HEK293 (cell line): Measurements from ENCODE around the gene SULT1A2.

Experiments
- BCL11A ChIP-seq: fragments of 450-650 bp; formaldehyde crosslinking; IDR thresholded peaks from 2 replicates; pipeline ENCODE4 v1.5.1; 2016; ENCODE audit warnings: low read depth, missing biosample characterization, missing genetic modification characterization
- BCL6B ChIP-seq: fragments of 450-650 bp; formaldehyde crosslinking; IDR thresholded peaks from 2 replicates; pipeline ENCODE4 v1.5.1; 2017; ENCODE audit warnings: missing biosample characterization, missing genetic modification characterization
- GFI1B ChIP-seq: fragments of 450-650 bp; formaldehyde crosslinking; IDR thresholded peaks from 2 replicates; pipeline ENCODE4 v1.5.1; 2016; ENCODE audit warnings: missing biosample characterization, missing genetic modification characterization
- HOXC10 ChIP-seq: sonication (generic); formaldehyde crosslinking; IDR thresholded peaks from 2 replicates; pipeline ENCODE4 v1.8.1; 2023; ENCODE audit warnings: mild to moderate bottlenecking, missing genetic modification reagents
- SCRT2 ChIP-seq: fragments of 450-650 bp; formaldehyde crosslinking; IDR thresholded peaks from 2 replicates; pipeline ENCODE4 v1.5.1; 2016; ENCODE audit warnings: missing biosample characterization, missing genetic modification characterization
- TRIM28 ChIP-seq: IDR thresholded peaks from 2 replicates; pipeline ENCODE4 v1.6.1; 2011; ENCODE audit warnings: low read length, control low read depth, borderline replicate concordance
- ZBTB1 ChIP-seq: fragments of 450-650 bp; formaldehyde crosslinking; IDR thresholded peaks from 2 replicates; pipeline ENCODE4 v1.5.1; 2016; ENCODE audit warnings: missing biosample characterization, missing genetic modification characterization
- ZBTB11 ChIP-seq: fragments of 450-650 bp; formaldehyde crosslinking; conservative IDR thresholded peaks from 2 replicates; pipeline ENCODE4 v1.5.1; 2016; ENCODE audit warnings: low read depth, missing biosample characterization, missing genetic modification characterization
- ZBTB17 ChIP-seq: fragments of 450-650 bp; formaldehyde crosslinking; IDR thresholded peaks from 2 replicates; pipeline ENCODE4 v1.5.1; 2016; ENCODE audit warnings: missing biosample characterization, missing genetic modification characterization
- ZEB2 ChIP-seq: fragments of 450-650 bp; formaldehyde crosslinking; IDR thresholded peaks from 2 replicates; pipeline ENCODE4 v1.5.1; 2016; ENCODE audit warnings: missing biosample characterization, missing genetic modification characterization
- ZNF10 ChIP-seq: fragments of 450-650 bp; formaldehyde crosslinking; IDR thresholded peaks from 2 replicates; pipeline ENCODE4 v1.5.1; 2017; ENCODE audit warnings: missing biosample characterization, missing genetic modification characterization
- ZNF112 ChIP-seq: fragments of 450-650 bp; formaldehyde crosslinking; IDR thresholded peaks from 2 replicates; pipeline ENCODE4 v1.5.0; 2017; ENCODE audit warnings: missing biosample characterization, missing genetic modification characterization
- ZNF121 ChIP-seq: fragments of 450-650 bp; formaldehyde crosslinking; IDR thresholded peaks from 2 replicates; pipeline ENCODE4 v1.5.1; 2016; ENCODE audit warnings: missing biosample characterization, missing genetic modification characterization
- ZNF132 ChIP-seq: fragments of 450-650 bp; formaldehyde crosslinking; IDR thresholded peaks from 2 replicates; pipeline ENCODE4 v1.5.1; 2017; ENCODE audit warnings: missing biosample characterization, missing genetic modification characterization, borderline replicate concordance
- ZNF155 ChIP-seq: fragments of 450-650 bp; formaldehyde crosslinking; IDR thresholded peaks from 2 replicates; pipeline ENCODE4 v1.5.1; 2016; ENCODE audit warnings: missing biosample characterization, missing genetic modification characterization
- ZNF157 ChIP-seq: fragments of 450-650 bp; formaldehyde crosslinking; IDR thresholded peaks from 2 replicates; pipeline ENCODE4 v1.5.1; 2016; ENCODE audit warnings: missing biosample characterization, missing genetic modification characterization
- ZNF266 ChIP-seq: fragments of 450-650 bp; formaldehyde crosslinking; IDR thresholded peaks from 2 replicates; pipeline ENCODE4 v1.5.1; 2016; ENCODE audit warnings: missing biosample characterization, missing genetic modification characterization, low read depth
- ZNF280D ChIP-seq: fragments of 450-650 bp; formaldehyde crosslinking; IDR thresholded peaks from 2 replicates; pipeline ENCODE4 v1.5.1; 2016; ENCODE audit warnings: missing biosample characterization, missing genetic modification characterization
- ZNF48 ChIP-seq: fragments of 450-650 bp; formaldehyde crosslinking; IDR thresholded peaks from 2 replicates; pipeline ENCODE4 v1.5.1; 2016; ENCODE audit warnings: missing biosample characterization, missing genetic modification characterization
- ZNF530 ChIP-seq: fragments of 450-650 bp; formaldehyde crosslinking; IDR thresholded peaks from 2 replicates; pipeline ENCODE4 v1.5.1; 2016; ENCODE audit warnings: low read depth, missing biosample characterization, missing genetic modification characterization
- ZNF549 ChIP-seq: fragments of 450-650 bp; IDR thresholded peaks from 2 replicates; pipeline ENCODE4 v1.5.1; 2018; ENCODE audit warnings: missing biosample characterization, missing genetic modification characterization, mild to moderate bottlenecking, inconsistent platforms, moderate library complexity
- ZNF558 ChIP-seq: fragments of 450-650 bp; formaldehyde crosslinking; IDR thresholded peaks from 2 replicates; pipeline ENCODE4 v1.5.1; 2016; ENCODE audit warnings: missing biosample characterization, missing genetic modification characterization
- ZNF571 ChIP-seq: fragments of 450-650 bp; formaldehyde crosslinking; IDR thresholded peaks from 2 replicates; pipeline ENCODE4 v1.5.0; 2017; ENCODE audit warnings: missing biosample characterization, missing genetic modification characterization
- ZNF623 ChIP-seq: fragments of 450-650 bp; formaldehyde crosslinking; IDR thresholded peaks from 2 replicates; pipeline ENCODE4 v1.5.1; 2016; ENCODE audit warnings: missing biosample characterization, missing genetic modification characterization
- ZNF624 ChIP-seq: fragments of 450-650 bp; formaldehyde crosslinking; IDR thresholded peaks from 2 replicates; pipeline ENCODE4 v1.5.1; 2017; ENCODE audit warnings: missing biosample characterization, missing genetic modification characterization
- ZNF629 ChIP-seq: fragments of 450-650 bp; formaldehyde crosslinking; IDR thresholded peaks from 2 replicates; pipeline ENCODE4 v1.5.1; 2017; ENCODE audit warnings: missing biosample characterization, missing genetic modification characterization
- ZNF670 ChIP-seq: fragments of 450-650 bp; formaldehyde crosslinking; IDR thresholded peaks from 2 replicates; pipeline ENCODE4 v1.5.1; 2016; ENCODE audit warnings: missing biosample characterization, missing genetic modification characterization, low read depth
- ZNF785 ChIP-seq: fragments of 450-650 bp; formaldehyde crosslinking; IDR thresholded peaks from 2 replicates; pipeline ENCODE4 v1.5.1; 2016; ENCODE audit warnings: missing biosample characterization, missing genetic modification characterization
- ZNF792 ChIP-seq: fragments of 450-650 bp; formaldehyde crosslinking; IDR thresholded peaks from 2 replicates; pipeline ENCODE4 v1.5.1; 2016; ENCODE audit warnings: missing biosample characterization, missing genetic modification characterization
- ZSCAN16 ChIP-seq: fragments of 450-650 bp; formaldehyde crosslinking; IDR thresholded peaks from 2 replicates; pipeline ENCODE4 v1.5.1; 2016; ENCODE audit warnings: missing biosample characterization, missing genetic modification characterization
- TF ChIP-seq, protein P1 (sequence below): fragments of 450-650 bp; formaldehyde crosslinking; optimal IDR thresholded peaks from 2 replicates; pipeline ENCODE3; 2016; ENCODE audit warnings: missing biosample characterization, mild to moderate bottlenecking, missing genetic modification characterization
- TF ChIP-seq, protein P2 (sequence below): fragments of 450-650 bp; formaldehyde crosslinking; IDR thresholded peaks from 2 replicates; pipeline ENCODE4 v1.5.1; 2016; ENCODE audit warnings: missing biosample characterization, missing genetic modification characterization

SULT1A2 gene

GRCh38 chr16:28569968-28570752 is 26.7 kb downstream of the SULT1A2 start (continued):
- TF ChIP-seq ZNF266 (peak; percentile 60; the same call in 1 of the 2 replicates), ZSCAN16 (tag by site-specific recombination) (no peak), ZBTB1 (tag by site-specific recombination) (no peak), ZNF558 (peak; percentile 79; the same call in 1 of the 2 replicates), ZNF157 (no peak), ZNF792 (tag by site-specific recombination) (no peak), ZNF155 (tag by site-specific recombination) (no peak), ZNF670 (tag by site-specific recombination) (no peak), ZNF132 (tag by site-specific recombination) (no peak), ZNF785 (tag by site-specific recombination) (no peak), ZNF121 (tag by site-specific recombination) (no peak), ZNF112 (tag by site-specific recombination) (no peak), ZNF549 (tag by site-specific recombination) (no peak), ZNF280D (no peak), ZNF571 (tag by site-specific recombination) (no peak), BCL6B (tag by site-specific recombination) (no peak), ZNF530 (tag by site-specific recombination) (0 out of 2 replicates have a peak, but pooled peaks have one; percentile 35), ZNF623 (tag by site-specific recombination) (peak; percentile 80), BCL11A (tag by site-specific recombination) (no peak), ZBTB17 (tag by site-specific recombination) (no peak), SCRT2 (tag by site-specific recombination) (0 out of 2 replicates have a peak, but pooled peaks have one; percentile 28), GFI1B (tag by site-specific recombination) (0 out of 2 replicates have a peak, but pooled peaks have one; percentile 10), ZNF624 (no peak), ZNF10 (tag by site-specific recombination) (no peak), ZBTB11 (tag by site-specific recombination) (peak; percentile 83), TRIM28 (no peak), HOXC10 (CRISPR knock-in tag) (no peak), ZEB2 (tag by site-specific recombination) (no peak), ZNF48 (tag by site-specific recombination) (no peak), ZNF629 (tag by site-specific recombination) (peak; percentile 60)
- TF ChIP-seq, protein P1, sequence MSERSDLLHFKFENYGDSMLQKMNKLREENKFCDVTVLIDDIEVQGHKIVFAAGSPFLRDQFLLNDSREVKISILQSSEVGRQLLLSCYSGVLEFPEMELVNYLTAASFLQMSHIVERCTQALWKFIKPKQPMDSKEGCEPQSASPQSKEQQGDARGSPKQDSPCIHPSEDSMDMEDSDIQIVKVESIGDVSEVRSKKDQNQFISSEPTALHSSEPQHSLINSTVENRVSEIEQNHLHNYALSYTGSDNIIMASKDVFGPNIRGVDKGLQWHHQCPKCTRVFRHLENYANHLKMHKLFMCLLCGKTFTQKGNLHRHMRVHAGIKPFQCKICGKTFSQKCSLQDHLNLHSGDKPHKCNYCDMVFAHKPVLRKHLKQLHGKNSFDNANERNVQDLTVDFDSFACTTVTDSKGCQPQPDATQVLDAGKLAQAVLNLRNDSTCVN = no peak
- TF ChIP-seq, protein P2, sequence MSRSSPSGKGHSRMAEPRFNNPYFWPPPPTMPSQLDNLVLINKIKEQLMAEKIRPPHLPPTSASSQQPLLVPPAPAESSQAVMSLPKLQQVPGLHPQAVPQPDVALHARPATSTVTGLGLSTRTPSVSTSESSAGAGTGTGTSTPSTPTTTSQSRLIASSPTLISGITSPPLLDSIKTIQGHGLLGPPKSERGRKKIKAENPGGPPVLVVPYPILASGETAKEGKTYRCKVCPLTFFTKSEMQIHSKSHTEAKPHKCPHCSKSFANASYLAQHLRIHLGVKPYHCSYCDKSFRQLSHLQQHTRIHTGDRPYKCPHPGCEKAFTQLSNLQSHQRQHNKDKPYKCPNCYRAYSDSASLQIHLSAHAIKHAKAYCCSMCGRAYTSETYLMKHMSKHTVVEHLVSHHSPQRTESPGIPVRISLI = no peak
